Embryonic facial prominence (tissue), 1 donor: ENCODE results near the gene LDLRAD4.

Experiments
- DNase-seq: peaks from one replicate; pipeline ENCODE4 v3.0.0-alpha.2; 2016; ENCODE audit errors: extremely low spot score

LDLRAD4 gene

GRCh38 chr18:13202571-13202970 lies 16.0 kb upstream of the LDLRAD4 start:
- no peak for DNase-seq

- no peak for DNase-seq
Measured at GRCh38 chr18:13206301-13206700, 12.3 kb upstream of the LDLRAD4 start.

- DNase-seq, result no peak
Measured at GRCh38 chr18:13207294-13207693, 11.3 kb upstream of the LDLRAD4 start.

GRCh38 chr18:13211534-13211933 lies 7.0 kb upstream of the LDLRAD4 start:
- DNase-seq, result no peak

- no peak for DNase-seq
Measured at GRCh38 chr18:13213036-13213795, 5.3 kb upstream of the LDLRAD4 start.

GRCh38 chr18:13214609-13215008 lies 4.0 kb upstream of the LDLRAD4 start:
- DNase-seq, result no peak

- peak; percentile 45 for DNase-seq
Measured at GRCh38 chr18:13216092-13216582, 2.4 kb upstream of the LDLRAD4 start.

- DNase-seq, result peak; percentile 22
Measured at GRCh38 chr18:13216711-13217465, 1.7 kb upstream of the LDLRAD4 start.

- no peak for DNase-seq
Measured at GRCh38 chr18:13217466-13217961, 1.0 kb upstream of the LDLRAD4 start.

- DNase-seq, result no peak
Measured at GRCh38 chr18:13217971-13218367, 591 bp upstream of the LDLRAD4 start.

- no peak for DNase-seq
Measured at GRCh38 chr18:13218997-13219396, 437 bp downstream of the LDLRAD4 start.

GRCh38 chr18:13219593-13220159 lies 1.1 kb downstream of the LDLRAD4 start:
- DNase-seq, result no peak

- DNase-seq, result no peak
Measured at GRCh38 chr18:13220361-13220991, 1.9 kb downstream of the LDLRAD4 start.

- DNase-seq, result peak; percentile 25
Measured at GRCh38 chr18:13221869-13222855, 3.6 kb downstream of the LDLRAD4 start.

- DNase-seq, result no peak
Measured at GRCh38 chr18:13222856-13223281, 4.3 kb downstream of the LDLRAD4 start.

GRCh38 chr18:13223311-13224143 lies 5.0 kb downstream of the LDLRAD4 start:
- DNase-seq, result no peak

GRCh38 chr18:13225261-13225660 lies 6.7 kb downstream of the LDLRAD4 start:
- no peak for DNase-seq

GRCh38 chr18:13226533-13227144 lies 8.1 kb downstream of the LDLRAD4 start:
- DNase-seq, result no peak

GRCh38 chr18:13227910-13228309 lies 9.3 kb downstream of the LDLRAD4 start:
- DNase-seq, result no peak
